HEK293T (cell line): Measurements from ENCODE around the gene C11orf58.

Experiments used
- ARNT ChIP-seq: fragments of 450-650 bp; IDR thresholded peaks from 2 replicates; pipeline ENCODE4 v1.6.1; 2017; ENCODE audit warnings: mild to moderate bottlenecking
- BHLHE40 ChIP-seq: fragments of 450-650 bp; IDR thresholded peaks from 2 replicates; pipeline ENCODE4 v1.6.1; 2016; ENCODE audit warnings: mild to moderate bottlenecking, moderate library complexity, borderline replicate concordance
- CTBP1 ChIP-seq: fragments of 450-650 bp; IDR thresholded peaks from 2 replicates; pipeline ENCODE4 v1.6.1; 2016; ENCODE audit warnings: borderline replicate concordance
- ELF4 ChIP-seq: fragments of 450-650 bp; IDR thresholded peaks from 2 replicates; pipeline ENCODE4 v1.6.1; 2017; ENCODE audit warnings: antibody characterized with exemption
- FOXA1 ChIP-seq: fragments of 450-650 bp; IDR thresholded peaks from 2 replicates; pipeline ENCODE4 v1.6.1; 2016; ENCODE audit warnings: mild to moderate bottlenecking
- FOXK2 ChIP-seq: fragments of 450-650 bp; IDR thresholded peaks from 2 replicates; pipeline ENCODE4 v1.6.1; 2016; ENCODE audit warnings: mild to moderate bottlenecking
- FOXM1 ChIP-seq: fragments of 450-650 bp; IDR thresholded peaks from 2 replicates; pipeline ENCODE4 v1.6.1; 2017; ENCODE audit warnings: mild to moderate bottlenecking, borderline replicate concordance
- L3MBTL2 ChIP-seq: fragments of 450-650 bp; conservative IDR thresholded peaks from 2 replicates; pipeline ENCODE4 v1.6.1; 2016; ENCODE audit warnings: mild to moderate bottlenecking
- SP1 ChIP-seq: fragments of 450-650 bp; IDR thresholded peaks from 2 replicates; pipeline ENCODE4 v1.6.1; 2017
- ZNF384 ChIP-seq: fragments of 450-650 bp; IDR thresholded peaks from 2 replicates; pipeline ENCODE4 v1.6.1; 2016
- TF ChIP-seq, protein P1 (sequence below): fragments of 450-650 bp; IDR thresholded peaks from 2 replicates; pipeline ENCODE4 v1.6.1; 2016

DNA sequence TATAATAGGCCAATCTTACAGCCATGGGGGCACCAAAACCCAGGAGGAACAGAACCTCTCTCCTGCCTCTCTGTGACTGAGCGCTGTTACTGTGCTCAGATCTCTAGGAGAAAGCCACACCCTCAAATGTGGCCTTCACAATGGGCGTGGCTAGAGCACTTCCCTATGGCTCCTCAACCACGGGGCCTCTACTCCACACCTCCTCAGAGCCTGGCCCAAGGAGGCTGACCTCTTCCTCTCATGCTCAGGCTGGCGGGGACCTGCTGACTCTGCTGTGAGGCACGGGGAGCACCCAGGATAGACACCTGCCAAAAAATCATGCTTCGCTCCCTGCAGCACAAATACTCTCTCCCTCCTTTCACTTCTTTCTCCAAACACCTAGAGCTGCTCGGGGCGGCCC is 41.0 kb downstream of the C11orf58 start:
- TF ChIP-seq SP1: no peak
- TF ChIP-seq, protein P1, sequence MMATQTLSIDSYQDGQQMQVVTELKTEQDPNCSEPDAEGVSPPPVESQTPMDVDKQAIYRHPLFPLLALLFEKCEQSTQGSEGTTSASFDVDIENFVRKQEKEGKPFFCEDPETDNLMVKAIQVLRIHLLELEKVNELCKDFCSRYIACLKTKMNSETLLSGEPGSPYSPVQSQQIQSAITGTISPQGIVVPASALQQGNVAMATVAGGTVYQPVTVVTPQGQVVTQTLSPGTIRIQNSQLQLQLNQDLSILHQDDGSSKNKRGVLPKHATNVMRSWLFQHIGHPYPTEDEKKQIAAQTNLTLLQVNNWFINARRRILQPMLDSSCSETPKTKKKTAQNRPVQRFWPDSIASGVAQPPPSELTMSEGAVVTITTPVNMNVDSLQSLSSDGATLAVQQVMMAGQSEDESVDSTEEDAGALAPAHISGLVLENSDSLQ: no peak
- TF ChIP-seq FOXK2: no peak
- TF ChIP-seq ARNT: no peak
- TF ChIP-seq L3MBTL2: no peak
- TF ChIP-seq FOXM1: no peak
- TF ChIP-seq BHLHE40: no peak
- TF ChIP-seq ZNF384: no peak
- TF ChIP-seq ELF4: no peak
- TF ChIP-seq FOXA1: no peak
- TF ChIP-seq CTBP1: no peak
